ENCODE measurements around the gene DMTF1. TPM values are rescaled to one million over a fixed set of nuclear protein-coding genes. Genes with fewer than 3 reads are reported as not detected.
"Not testable (repeated sequence)": the region's sequence is repeated elsewhere in the genome, so short reads cannot be mapped to it uniquely, and the experiment has no call there.

The DMTF1 gene
- total RNA-seq, 1 donor from 2014 or later, result 72.0 TPM

- no peak for DNase-seq
Observed at GRCh38 chr7:87199241-87199640, 47.0 kb downstream of the DMTF1 start.

DNA sequence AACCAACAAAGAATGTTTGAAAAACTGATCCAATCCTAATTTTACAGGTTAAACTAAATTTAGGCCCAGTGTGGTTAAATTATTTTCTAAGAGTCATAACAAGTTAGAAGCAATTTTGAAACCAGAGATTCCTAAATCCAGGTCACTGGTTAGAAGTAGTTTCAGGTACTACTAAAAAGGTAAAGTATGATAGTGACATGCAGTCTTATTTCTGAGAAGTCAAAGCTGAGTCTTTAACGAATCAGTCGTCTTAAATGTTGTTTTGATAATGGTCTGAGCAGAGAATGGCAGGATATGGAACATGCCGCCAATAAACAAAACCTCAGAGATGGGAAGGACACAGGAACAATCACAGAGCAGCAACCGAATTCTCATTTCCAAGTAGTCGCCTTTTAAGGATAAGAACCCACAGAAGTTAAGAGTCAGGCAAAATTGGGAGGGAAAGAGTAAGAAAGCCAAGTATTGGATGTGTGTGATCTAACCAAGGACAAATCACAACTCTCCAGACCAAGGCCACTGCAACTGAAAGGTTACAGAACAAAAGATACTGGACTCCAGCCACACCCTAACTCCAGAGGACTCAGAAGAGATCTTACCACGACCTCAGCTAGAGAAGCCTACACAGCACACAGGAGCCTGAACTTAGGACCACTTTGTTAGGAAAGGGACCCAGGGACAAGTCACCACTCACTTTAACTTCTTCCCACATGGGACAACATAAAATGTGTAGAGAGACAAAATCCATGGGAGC lies 47.6 kb downstream of the DMTF1 start:
- peak; percentile 48 for DNase-seq

GRCh38 chr7:87202208-87202607 lies 50.0 kb downstream of the DMTF1 start:
- no peak for DNase-seq

DNA sequence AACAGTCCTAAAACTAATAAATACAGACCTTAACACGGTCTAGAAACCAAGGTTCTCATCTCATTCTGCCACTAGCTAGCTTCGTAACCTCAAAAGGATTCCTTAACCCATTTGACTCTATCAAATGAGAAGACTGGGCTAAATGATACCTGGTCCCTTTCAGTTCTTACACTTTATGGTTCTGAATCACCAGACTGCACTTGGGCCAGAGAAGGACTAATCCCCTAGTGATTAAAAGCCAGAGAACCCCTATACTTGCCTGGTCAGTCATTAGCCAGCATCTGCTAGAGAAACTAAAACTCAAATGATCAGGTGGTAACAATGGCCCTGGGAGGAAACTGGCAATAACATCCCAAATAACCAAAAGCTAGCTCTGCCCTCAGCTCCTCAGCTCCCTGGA lies 50.5 kb downstream of the DMTF1 start:
- no peak for DNase-seq

DNA sequence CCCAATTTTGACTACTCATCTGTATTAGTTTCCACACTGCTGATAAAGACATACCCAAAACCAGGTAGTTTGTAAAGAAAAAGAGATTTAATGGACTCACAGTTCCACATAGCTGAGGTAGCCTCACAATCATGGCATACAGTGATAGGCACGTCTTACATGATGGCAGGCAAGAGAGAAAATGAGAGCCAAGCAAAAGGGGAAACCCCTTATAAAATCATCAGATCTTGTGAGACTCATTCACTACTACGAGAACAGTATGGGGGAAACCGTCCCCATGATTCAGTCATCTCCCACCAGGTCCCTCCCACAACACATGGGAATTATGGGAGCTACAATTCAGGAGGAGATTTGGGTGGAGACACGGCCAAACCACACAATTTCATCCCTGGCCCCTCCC lies 51.7 kb downstream of the DMTF1 start:
- not testable (repeated sequence) for DNase-seq

DNA sequence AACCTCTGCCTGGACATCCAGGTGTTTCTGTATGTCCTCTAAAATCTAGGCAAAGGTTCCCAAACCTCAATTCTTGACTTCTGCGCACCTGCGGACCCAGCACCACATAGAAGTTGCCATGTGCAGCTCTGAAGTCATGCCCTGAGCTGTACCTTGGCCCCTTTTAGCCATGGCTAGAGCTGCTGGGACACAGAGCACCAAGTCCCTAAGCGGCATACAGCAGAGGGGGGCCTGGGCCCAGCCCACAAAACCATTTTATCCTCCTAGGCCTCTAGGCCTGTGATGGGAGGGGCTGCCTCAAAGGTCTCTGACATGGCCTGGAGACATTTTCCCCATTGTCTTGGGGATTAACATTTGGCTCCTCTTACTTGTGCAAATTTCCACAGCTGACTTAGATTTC lies 52.7 kb downstream of the DMTF1 start:
- DNase-seq, result no peak

- DNase-seq, result not testable (repeated sequence)
Observed at GRCh38 chr7:87205701-87206100, 53.4 kb downstream of the DMTF1 start.

GRCh38 chr7:87206361-87206760 lies 54.1 kb downstream of the DMTF1 start:
- no peak for DNase-seq

DNA sequence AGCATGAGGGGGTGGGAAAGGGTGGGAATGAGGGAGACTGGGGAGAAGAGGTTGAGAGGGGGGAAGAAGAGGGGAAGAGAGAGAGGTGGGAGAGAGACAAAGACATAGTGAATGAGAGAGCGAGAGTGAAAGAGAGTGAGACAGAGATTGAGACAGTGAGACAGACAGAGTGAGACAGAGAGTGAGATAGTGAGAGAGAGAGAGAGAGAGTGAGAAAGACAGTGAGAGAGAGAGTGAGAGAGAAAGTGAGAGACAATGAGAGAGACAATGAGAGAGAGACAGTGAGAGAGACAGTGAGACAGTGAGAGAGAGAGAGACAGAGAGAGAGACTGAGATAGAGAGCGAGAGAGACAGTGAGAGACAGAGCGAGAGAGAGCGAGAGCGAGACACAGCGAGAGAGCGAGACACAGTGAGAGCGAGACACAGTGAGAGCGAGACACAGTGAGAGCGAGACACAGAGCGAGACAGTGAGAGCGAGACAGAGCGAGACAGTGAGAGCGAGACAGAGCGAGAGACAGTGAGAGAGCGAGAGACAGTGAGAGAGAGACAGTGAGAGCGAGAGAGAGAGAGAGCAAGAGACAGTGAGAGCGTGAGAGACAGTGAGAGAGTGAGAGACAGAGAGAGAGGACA lies 57.2 kb downstream of the DMTF1 start:
- DNase-seq, result no peak

- DNase-seq, result no peak
Observed at GRCh38 chr7:87210506-87210905, 58.3 kb downstream of the DMTF1 start.

DNA sequence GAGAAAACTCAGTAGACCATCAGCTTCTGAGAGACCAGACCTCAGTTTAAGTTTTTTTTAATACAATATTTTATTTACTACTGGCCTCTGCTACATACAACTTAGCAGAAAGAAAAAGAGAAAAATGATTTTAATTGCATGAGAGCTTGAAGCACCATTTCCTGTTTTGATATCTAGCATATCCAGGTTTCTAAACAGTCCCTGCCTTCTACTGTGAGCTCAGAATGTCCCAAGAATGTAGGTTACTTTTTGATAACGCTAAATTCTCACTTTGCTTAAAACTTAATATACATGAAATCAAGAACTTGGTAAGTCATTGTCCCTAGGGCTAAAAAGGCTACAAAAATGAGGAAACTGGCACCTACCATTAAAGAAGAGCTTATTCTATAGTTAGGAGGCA lies 60.2 kb downstream of the DMTF1 start:
- no peak for DNase-seq

GRCh38 chr7:87213252-87213651 lies 61.0 kb downstream of the DMTF1 start:
- no peak for DNase-seq

- DNase-seq, result no peak
Observed at GRCh38 chr7:87213811-87214210, 61.6 kb downstream of the DMTF1 start.

- no peak for DNase-seq
Observed at GRCh38 chr7:87215046-87215445, 62.8 kb downstream of the DMTF1 start.

DNA sequence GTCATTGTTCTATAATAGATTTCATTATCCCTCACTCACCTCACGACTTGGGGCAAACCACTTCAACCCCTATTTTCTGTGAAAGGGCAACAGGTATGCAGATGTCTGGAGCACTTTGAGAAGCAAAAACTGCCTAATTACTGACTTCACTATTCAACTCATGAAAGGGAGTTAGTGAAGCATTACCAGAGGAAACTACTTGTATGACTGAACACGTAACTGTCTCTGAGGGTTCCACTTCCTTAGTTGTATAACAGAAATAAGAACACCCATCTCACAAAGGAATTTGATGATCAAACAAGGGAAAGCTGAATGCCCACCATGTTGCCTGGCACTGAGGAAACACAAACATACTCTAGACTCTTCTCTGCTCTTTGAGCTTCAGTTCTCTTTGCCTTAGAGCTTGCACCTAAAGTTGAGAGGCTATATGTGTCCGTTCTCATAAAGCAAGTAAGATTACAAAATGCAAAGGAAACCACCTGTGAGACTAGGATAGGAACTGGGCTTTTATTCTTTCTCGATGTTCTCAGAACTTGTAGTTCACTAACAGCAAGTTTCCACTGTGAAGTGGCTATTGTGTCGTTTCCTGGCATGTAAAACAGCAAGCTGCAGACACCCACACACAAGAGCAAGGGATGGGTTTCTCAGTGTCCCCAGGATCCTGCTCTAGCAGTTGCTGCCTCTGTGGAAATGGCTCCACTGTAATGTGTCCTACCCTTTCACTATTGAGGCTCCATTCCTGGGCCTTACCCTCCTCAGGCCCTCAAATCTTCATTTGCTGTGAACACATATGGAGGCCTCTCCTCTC lies 64.7 kb downstream of the DMTF1 start:
- peak; percentile 65 for DNase-seq

DNA sequence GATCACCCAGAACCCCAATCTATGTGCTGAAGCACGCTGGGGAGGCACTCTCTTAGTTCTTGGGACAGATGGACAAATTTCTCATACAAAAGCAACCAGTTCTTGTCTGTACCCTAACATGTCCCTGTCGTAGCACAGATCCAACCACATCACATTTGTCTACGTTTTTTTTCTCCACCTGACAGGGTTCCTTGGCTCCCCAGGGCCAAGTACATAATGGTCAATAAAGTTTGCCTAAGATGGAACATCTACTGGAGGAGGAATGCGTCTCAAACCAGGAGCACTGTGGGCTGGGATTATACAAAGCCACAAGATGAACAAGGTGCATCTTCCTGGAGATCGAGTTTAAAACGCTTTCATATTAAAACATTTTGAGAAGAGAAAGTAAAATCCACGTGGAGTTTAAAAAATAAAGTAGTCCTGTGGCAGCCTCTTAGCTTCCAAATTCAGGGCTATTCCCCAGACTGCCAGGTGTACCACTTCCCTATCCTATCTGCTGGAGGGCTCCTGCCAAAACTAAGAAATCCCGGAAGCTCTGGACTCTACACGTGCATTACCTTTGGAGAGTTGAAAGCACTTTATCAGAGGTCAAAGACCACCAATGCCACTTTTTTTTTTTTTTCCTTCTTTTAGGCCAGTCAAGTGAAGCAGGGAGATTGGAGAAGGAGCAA lies 65.9 kb downstream of the DMTF1 start:
- DNase-seq, result no peak

DNA sequence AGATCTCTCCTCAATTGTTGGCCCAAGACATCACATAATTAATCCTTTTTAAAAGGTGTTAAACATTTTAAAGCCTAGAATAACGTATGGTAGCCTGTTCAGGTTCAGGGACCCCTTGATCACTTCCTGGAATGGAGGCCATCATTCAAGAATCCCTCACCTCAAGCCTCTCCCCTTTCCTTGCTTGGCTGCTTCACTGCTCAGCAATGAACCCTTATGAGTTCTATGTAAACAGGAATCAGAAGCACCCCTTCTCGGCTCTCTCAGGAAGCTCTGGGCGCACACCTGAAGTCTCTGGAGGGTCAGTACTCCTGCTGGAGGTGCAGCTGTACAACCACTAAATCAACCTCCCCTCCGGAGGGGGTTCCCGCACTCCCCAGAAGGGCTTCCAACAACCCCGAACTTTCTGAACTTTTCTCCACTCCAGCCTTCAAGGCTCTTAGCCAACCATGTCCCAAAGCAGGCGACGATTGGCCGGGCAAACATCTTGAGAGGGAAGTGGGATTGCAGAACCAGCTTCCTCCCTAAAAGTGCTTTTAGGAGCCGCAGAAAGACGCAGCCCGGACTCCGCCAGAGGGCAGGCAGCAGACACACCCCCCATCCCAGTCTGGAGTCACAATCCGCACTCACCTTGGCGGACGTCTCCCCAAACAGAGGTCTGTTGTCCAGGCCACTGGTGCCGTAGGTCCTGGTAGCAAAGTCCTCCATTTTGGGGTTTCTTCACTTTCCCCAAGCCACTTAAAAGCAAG lies 66.7 kb downstream of the DMTF1 start:
- peak; percentile 57 for DNase-seq

DNA sequence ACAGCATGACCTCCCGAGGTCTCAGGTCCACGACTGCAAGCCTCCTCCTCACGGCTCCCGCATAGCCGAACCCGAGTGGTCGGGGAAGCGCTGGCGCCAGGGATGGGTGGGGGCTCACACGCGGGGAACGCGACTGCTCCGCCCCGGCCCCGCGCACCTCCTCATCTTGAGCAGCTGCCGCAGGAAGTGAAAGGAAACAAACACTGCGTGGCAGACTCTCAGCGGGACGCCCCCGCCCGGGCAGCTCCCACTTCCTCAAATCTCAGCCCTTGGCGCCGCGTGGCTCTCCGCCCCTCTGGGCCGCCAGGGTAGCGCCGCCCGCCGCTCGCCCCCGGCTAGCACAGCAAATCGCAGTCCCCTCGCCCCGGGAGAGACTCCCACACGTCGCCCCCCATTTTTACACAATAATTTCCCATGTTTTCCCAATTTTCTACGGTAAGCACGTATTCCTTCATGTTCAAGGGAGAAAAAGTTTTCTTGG lies 67.3 kb downstream of the DMTF1 start, which contains the start of gene TMEM243:
Gene TMEM243, minus strand, starts transcription at position 188 of the 481 bp plus-strand sequence. CDS start 229 bp downstream, outside the sequence.
- peak; percentile 84 for DNase-seq

GRCh38 chr7:87220026-87220733 lies 67.9 kb downstream of the DMTF1 start:
- DNase-seq, result peak; percentile 88

DNA sequence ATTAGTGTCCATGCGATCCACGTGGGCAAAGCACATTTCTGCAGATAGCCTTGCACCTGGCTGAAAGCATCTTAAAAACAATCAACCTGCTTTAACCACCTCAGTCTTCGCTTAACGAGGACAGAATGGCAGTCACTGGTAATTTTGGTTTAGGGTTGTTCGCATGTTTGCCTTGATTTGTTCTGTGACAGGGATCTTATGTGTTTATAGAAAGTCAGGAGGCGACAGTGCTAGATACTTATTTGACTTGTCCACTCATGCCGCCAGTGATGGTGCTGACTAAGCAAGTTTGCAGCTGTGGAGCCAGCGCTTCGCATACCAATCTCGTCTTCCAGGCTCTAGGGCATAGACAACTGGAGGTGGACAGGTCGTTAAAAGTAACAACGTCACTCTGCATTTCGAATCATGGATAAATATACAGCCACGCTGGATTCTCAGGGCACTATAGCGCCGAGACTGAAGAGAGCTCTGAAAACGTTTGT lies 68.5 kb downstream of the DMTF1 start:
- peak; percentile 22 for DNase-seq

DNA sequence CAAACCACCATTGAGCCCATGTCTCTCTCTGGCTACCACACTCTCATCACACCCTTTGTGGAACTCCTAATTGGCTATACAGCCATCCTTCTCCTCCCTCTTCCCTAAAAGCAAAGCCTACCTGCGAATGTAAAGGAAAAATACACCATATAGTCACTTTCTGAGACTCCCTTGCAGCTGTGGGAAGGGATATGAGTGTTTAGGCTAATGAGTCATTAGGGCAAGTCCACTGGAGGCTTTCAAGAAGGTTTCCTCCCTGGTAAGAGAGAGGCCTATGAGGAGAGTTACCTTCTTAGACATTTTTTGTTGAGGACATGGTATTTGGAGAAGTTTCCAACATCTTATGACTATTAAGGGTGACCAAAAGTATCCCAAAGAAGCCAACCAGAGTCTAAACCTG lies 71.4 kb downstream of the DMTF1 start:
- no peak for DNase-seq

Measured in dermis blood vessel endothelial cell (primary cell).